T-cell (primary cell): ENCODE data around the gene NECAP2. TPM values are rescaled to one million over a fixed set of nuclear protein-coding genes. Genes with fewer than 3 reads are reported as not detected.
"Not testable (repeated sequence)": the region's sequence is repeated elsewhere in the genome, so short reads cannot be mapped to it uniquely, and the experiment has no call there.

ENCODE experiments used
- ATAC-seq, 4 experiments: fragments of 200-7000 bp in 3 of 4; fragments of 150-1000 bp in 1 of 4; cut with Tn5 transposase; replicated peaks in 1 of 4; 1 replicate in 3 of 4; 2 replicates in 1 of 4; pipeline ENCODE4 v1.10.0; 2021; ENCODE audit warnings: moderate library complexity in 3 of 4, mild to moderate bottlenecking in 2 of 4, moderate number of reproducible peaks in 1 of 4
- CTCF ChIA-PET, 2 donors: fragments of 300-600 bp; sonication (Branson Sonifier 250); formaldehyde crosslinking; loops; one replicate each; lab custom pipeline; 2022; ENCODE audit warnings: antibody characterized with exemption in 2 of 2; lab: Charles Lee
- POLR2A ChIA-PET, 2 donors: fragments of 300-600 bp; sonication (Branson Sonifier 250); formaldehyde crosslinking; loops; one replicate each; lab custom pipeline; 2022; ENCODE audit warnings: antibody characterized with exemption in 2 of 2; lab: Charles Lee
- DNase-seq, 35 experiments: peaks; one replicate each; pipeline versions ENCODE4 v3.0.0 to v3.0.0-alpha.2; 2013 to 2023
- H3K27ac ChIP-seq: one replicate; pipeline ENCODE4 v1.5.1; 2013; ENCODE audit warnings: low read length
- H3K27me3 ChIP-seq, 2 experiments: replicated peaks in 1 of 2; 1 replicate in 1 of 2; 2 replicates in 1 of 2; pipeline versions ENCODE4 v1.6.1 to v1.7.0; 2013; ENCODE audit warnings: low read length in 1 of 2, mixed read lengths in 1 of 2; ENCODE audit not compliant: control insufficient read depth in 2 of 2, insufficient read depth in 2 of 2; ENCODE audit errors: extremely low read depth in 1 of 2
- H3K36me3 ChIP-seq, 2 donors: 1 replicate in 1 of 2; 2 replicates in 1 of 2; pipeline versions ENCODE4 v1.6.1 to v1.7.0; 2013; ENCODE audit warnings: low read length in 1 of 2; ENCODE audit not compliant: control insufficient read depth in 2 of 2, insufficient read depth in 1 of 2; ENCODE audit errors: extremely low read depth in 1 of 2
- H3K4me1 ChIP-seq, 2 experiments: 1 replicate in 1 of 2; 2 replicates in 1 of 2; pipeline versions ENCODE4 v1.6.1 to v1.7.0; 2013; ENCODE audit warnings: low read length in 2 of 2, mixed read lengths in 1 of 2; ENCODE audit not compliant: insufficient read depth in 2 of 2, control insufficient read depth in 1 of 2; ENCODE audit errors: extremely low read depth in 1 of 2
- H3K4me3 ChIP-seq, 2 donors: 1 replicate in 1 of 2; 2 replicates in 1 of 2; pipeline versions ENCODE4 v1.5.1 to v1.7.0; 2013; ENCODE audit warnings: mild to moderate bottlenecking in 2 of 2, low read length in 1 of 2, moderate library complexity in 1 of 2; ENCODE audit not compliant: control insufficient read depth in 1 of 2; ENCODE audit errors: extremely low read depth in 1 of 2
- H3K9me3 ChIP-seq: 2 replicates; pipeline ENCODE4 v1.7.0; 2013
- H3K27ac Mint-ChIP-seq, 2 donors: one replicate each; pipeline ENCODE4 v1.8.0; 2020 to 2021; ENCODE audit warnings: mild to moderate bottlenecking in 2 of 2, mixed read lengths in 2 of 2
- H3K27me3 Mint-ChIP-seq, 2 donors: one replicate each; pipeline ENCODE4 v1.8.0; 2021 to 2022; ENCODE audit warnings: mixed read lengths in 2 of 2
- H3K36me3 Mint-ChIP-seq: one replicate; pipeline ENCODE4 v1.8.0; 2021; ENCODE audit warnings: mixed read lengths
- H3K4me1 Mint-ChIP-seq, 3 donors: one replicate each; pipeline ENCODE4 v1.8.0; 2020 to 2022; ENCODE audit warnings: mixed read lengths in 3 of 3, mild to moderate bottlenecking in 1 of 3
- H3K4me3 Mint-ChIP-seq, 3 donors: one replicate each; pipeline ENCODE4 v1.8.0; 2020 to 2022; ENCODE audit warnings: mild to moderate bottlenecking in 3 of 3, mixed read lengths in 3 of 3, moderate library complexity in 3 of 3
- H3K9me3 Mint-ChIP-seq, 3 donors: one replicate each; pipeline ENCODE4 v1.8.0; 2020 to 2022; ENCODE audit warnings: mixed read lengths in 3 of 3
- WGBS: methylation state at CpG from one replicate; pipeline ENCODE4 v1.1.5; 2013; ENCODE audit warnings: missing lambda C conversion rate; ENCODE audit not compliant: insufficient coverage; 5-methylcytosine and 5-hydroxymethylcytosine counted together
- total RNA-seq, 35 experiments: library from RNA in 6 of 35; stranded (reverse) in 6 of 35; fragments of 120-200 nt in 1 of 35; gene quantifications; one replicate each; pipeline versions ENCODE4 v1.2.1 to v1.2.4 and lab custom pipeline; 2013 to 2026

NECAP2 gene
- total RNA-seq, 5 donors from 2014 or later (not counting 1 experiment from before 2014, with no cell fraction given), result 98.4 to 149 (median 138) TPM

- Histone ChIP-seq H3K4me1 (peaks cover 0 to 26% of the 10 kb centered on the region in 2 experiments), H3K27ac (no peak overlapping the region), H3K9me3 (no peaks in the 10 kb centered on the region), H3K36me3 (peaks cover 19 to 81% of the 10 kb centered on the region in 2 donors), H3K4me3 (no peak overlapping the region), H3K27me3 (no peaks in the 10 kb centered on the region)
- Mint-ChIP-seq H3K9me3 (no peaks in the 10 kb centered on the region), H3K27me3 (no peaks in the 10 kb centered on the region), H3K36me3 (peaks cover 51% of the 10 kb centered on the region), H3K27ac (peak overlapping the region; percentile 51 to 68), H3K4me1 (peaks cover 32 to 52% (median 50%) of the 10 kb centered on the region in 3 donors), H3K4me3 (no peak overlapping the region)
- ChIA-PET CTCF (no interaction called here), POLR2A (no interaction called here)
- DNase-seq (no peak), ATAC-seq (no peak)
- 96% methylated on average over 4 of the region's 5 CpGs for WGBS
Measured at GRCh38 chr1:16449666-16450065, 9.1 kb downstream of the NECAP2 start.

GRCh38 chr1:16450863-16451481 lies 10.4 kb downstream of the NECAP2 start:
- POLR2A ChIA-PET, result no interaction called here
- Mint-ChIP-seq H3K27me3 (no peaks in the 10 kb centered on the region), H3K9me3 (no peaks in the 10 kb centered on the region), H3K4me1 (peaks cover 32 to 49% (median 48%) of the 10 kb centered on the region in 3 donors), H3K27ac (peak overlapping the region in 1 of 2 donors; percentile 41), H3K36me3 (peaks cover 50% of the 10 kb centered on the region), H3K4me3 (no peak overlapping the region)
- WGBS, result 75% methylated on average over 3 of the region's 6 CpGs
- Histone ChIP-seq H3K27me3 (no peaks in the 10 kb centered on the region), H3K9me3 (no peaks in the 10 kb centered on the region), H3K36me3 (peaks cover 18 to 81% of the 10 kb centered on the region in 2 donors), H3K27ac (no peak overlapping the region), H3K4me3 (no peak overlapping the region), H3K4me1 (peaks cover 0 to 20% of the 10 kb centered on the region in 2 experiments)
- CTCF ChIA-PET, result no interaction called here
- DNase-seq (no peak), ATAC-seq (no peak)

- WGBS, result 95% methylated on average over 10 of the region's 13 CpGs
- H3K27me3 ChIP-seq, result no peaks in the 10 kb centered on the region
- H3K4me3 ChIP-seq, result no peak overlapping the region
- POLR2A ChIA-PET, result no interaction called here
- H3K4me1 ChIP-seq, result peaks cover 0 to 13% of the 10 kb centered on the region in 2 experiments
- Mint-ChIP-seq H3K27me3 (no peaks in the 10 kb centered on the region), H3K27ac (peak overlapping the region in 1 of 2 donors; percentile 1), H3K4me3 (no peak overlapping the region), H3K36me3 (peaks cover 53% of the 10 kb centered on the region), H3K4me1 (peaks cover 32 to 46% (median 45%) of the 10 kb centered on the region in 3 donors), H3K9me3 (no peaks in the 10 kb centered on the region)
- no peak for DNase-seq
- no peaks in the 10 kb centered on the region for H3K9me3 ChIP-seq
- no peak overlapping the region for H3K27ac ChIP-seq
- CTCF ChIA-PET, result no interaction called here
- no peak for ATAC-seq
- H3K36me3 ChIP-seq, result peaks cover 11 to 83% of the 10 kb centered on the region in 2 donors
Measured at GRCh38 chr1:16451841-16452528, 11.5 kb downstream of the NECAP2 start.

- H3K4me3 ChIP-seq, H3K27ac Mint-ChIP-seq, H3K9me3 Mint-ChIP-seq, H3K27me3 ChIP-seq, DNase-seq, POLR2A ChIA-PET, H3K9me3 ChIP-seq, ATAC-seq, H3K27me3 Mint-ChIP-seq, CTCF ChIA-PET, H3K4me1 ChIP-seq, H3K4me3 Mint-ChIP-seq, H3K27ac ChIP-seq: not testable (repeated sequence)
- H3K36me3 Mint-ChIP-seq, result peaks cover 38% of the 10 kb centered on the region
- H3K4me1 Mint-ChIP-seq, result peaks cover 7 to 20% (median 17%) of the 10 kb centered on the region in 3 donors
- no CpG with 5 or more reads among the region's 3 CpGs for WGBS
- peaks cover 3 to 78% of the 10 kb centered on the region in 2 donors for H3K36me3 ChIP-seq
Measured at GRCh38 chr1:16454909-16455308, 14.4 kb downstream of the NECAP2 start.

- ATAC-seq, H3K9me3 Mint-ChIP-seq, CTCF ChIA-PET, H3K27me3 ChIP-seq, H3K4me1 ChIP-seq, DNase-seq, H3K27me3 Mint-ChIP-seq, H3K4me3 ChIP-seq, H3K9me3 ChIP-seq, H3K27ac ChIP-seq, H3K27ac Mint-ChIP-seq, H3K4me3 Mint-ChIP-seq: not testable (repeated sequence)
- WGBS, result 94% methylated on average over 9 of the region's 10 CpGs
- peaks cover 7 to 15% (median 12%) of the 10 kb centered on the region in 3 donors for H3K4me1 Mint-ChIP-seq
- H3K36me3 ChIP-seq, result peaks cover 3 to 77% of the 10 kb centered on the region in 2 donors
- POLR2A ChIA-PET, result interaction anchor here in 1 of 2 donors (0.7 kb wide), 1 partner anchor 749 kb away, joined by 7 read pairs; the partner anchor contains the start of gene PADI1
- peaks cover 40% of the 10 kb centered on the region for H3K36me3 Mint-ChIP-seq
Measured at GRCh38 chr1:16456151-16456550, 15.6 kb downstream of the NECAP2 start.

GRCh38 chr1:16458831-16459230 lies 18.3 kb downstream of the NECAP2 start:
- H3K9me3 ChIP-seq, result no peaks in the 10 kb centered on the region
- no peaks in the 10 kb centered on the region for H3K9me3 Mint-ChIP-seq
- H3K4me1 ChIP-seq, result no peaks in the 10 kb centered on the region
- H3K36me3 Mint-ChIP-seq, result peaks cover 43% of the 10 kb centered on the region
- no peak overlapping the region for H3K4me3 Mint-ChIP-seq
- ATAC-seq (no peak), DNase-seq (no peak)
- no peak overlapping the region for H3K4me3 ChIP-seq
- POLR2A ChIA-PET, result no interaction called here
- no peaks in the 10 kb centered on the region for H3K27me3 ChIP-seq
- H3K4me1 Mint-ChIP-seq, result peaks cover 0 to 8% (median 4%) of the 10 kb centered on the region in 3 donors
- CTCF ChIA-PET, result no interaction called here
- peaks cover 6 to 74% of the 10 kb centered on the region in 2 donors for H3K36me3 ChIP-seq
- H3K27ac Mint-ChIP-seq, result no peak overlapping the region
- H3K27me3 Mint-ChIP-seq, result no peaks in the 10 kb centered on the region
- H3K27ac ChIP-seq, result no peak overlapping the region
- 100% methylated on average over 2 of the region's 6 CpGs for WGBS
